T1000 (cell line): ENCODE data around the gene SNRPA.
A peak's percentile ranks its signal among the peaks of the same experiment; 100 is the strongest.
"Not testable (repeated sequence)": the region's sequence is repeated elsewhere in the genome, so short reads cannot be mapped to it uniquely, and the experiment has no call there.

ENCODE experiments used
- DNase-seq: peaks from one replicate; lab custom pipeline; 2025; ENCODE audit warnings: mixed read lengths; lab: John Stamatoyannopoulos, UW

Gene SNRPA

GRCh38 chr19:40745402-40745780, 5.6 kb upstream of the SNRPA start:
- no peak for DNase-seq

GRCh38 chr19:40747536-40747935, 3.5 kb upstream of the SNRPA start:
- DNase-seq = no peak

GRCh38 chr19:40750058-40750873, 737 bp upstream of the SNRPA start, which contains the start of gene ACTMAP:
TSS of gene ACTMAP (minus strand) at chr19:40750477. CDS start at chr19:40749803, 674 bp downstream.
- peak; percentile 98 for DNase-seq

- no peak for DNase-seq
These were observed 1.3 kb downstream of the SNRPA start for GRCh38 chr19:40752257-40752781.

- DNase-seq = no peak
These were observed 3.7 kb downstream of the SNRPA start for GRCh38 chr19:40754611-40755247.

- no peak for DNase-seq
These were observed 4.2 kb downstream of the SNRPA start for GRCh38 chr19:40755248-40755624.

- no peak for DNase-seq
These were observed 4.8 kb downstream of the SNRPA start for GRCh38 chr19:40755791-40756190.

GRCh38 chr19:40756502-40757110, 5.6 kb downstream of the SNRPA start:
- no peak for DNase-seq

- no peak for DNase-seq
These were observed 7.5 kb downstream of the SNRPA start for GRCh38 chr19:40758491-40758890.

- DNase-seq = no peak
These were observed 8.3 kb downstream of the SNRPA start for GRCh38 chr19:40759352-40759751.

- DNase-seq = no peak
These were observed 11.9 kb downstream of the SNRPA start for GRCh38 chr19:40762754-40763470.

GRCh38 chr19:40763526-40763925, 12.5 kb downstream of the SNRPA start:
- DNase-seq = no peak

- DNase-seq = no peak
These were observed 13.0 kb downstream of the SNRPA start for GRCh38 chr19:40763963-40764362.

GRCh38 chr19:40766385-40766784, 15.4 kb downstream of the SNRPA start:
- not testable (repeated sequence) for DNase-seq

- no peak for DNase-seq
These were observed 17.9 kb downstream of the SNRPA start for GRCh38 chr19:40768869-40769268.

GRCh38 chr19:40771101-40771862, 20.3 kb downstream of the SNRPA start:
- not testable (repeated sequence) for DNase-seq

GRCh38 chr19:40774916-40775631, 24.1 kb downstream of the SNRPA start, which contains the start of gene MIA:
TSS of gene MIA (plus strand) at chr19:40775521. CDS start at chr19:40775543, 22 bp downstream.
- DNase-seq = no peak

GRCh38 chr19:40775632-40776022, 24.6 kb downstream of the SNRPA start:
- DNase-seq = no peak

- no peak for DNase-seq
These were observed 25.4 kb downstream of the SNRPA start for GRCh38 chr19:40776364-40776763.

- DNase-seq = peak; percentile 69
These were observed 26.1 kb downstream of the SNRPA start for GRCh38 chr19:40776932-40777644.
